Kidney (tissue), 14 donors: ENCODE measurements around the gene SLC12A5. TPM values are rescaled to one million over a fixed set of nuclear protein-coding genes. Genes with fewer than 3 reads are reported as not detected.

Source experiments
- DNase-seq, 5 donors: peaks; one replicate each; pipeline ENCODE4 v3.0.0-alpha.2; 2013 to 2020
- FAIRE-seq: peaks from 2 replicates; lab custom pipeline; 2012; peaks lifted over from hg19 to GRCh38; lab: Jason Lieb, UNC
- H3K27ac ChIP-seq, 2 donors: one replicate each; pipeline ENCODE4 v1.7.0; 2013; ENCODE audit warnings: low read depth in 2 of 2, low read length in 2 of 2, inconsistent platforms in 1 of 2
- H3K27me3 ChIP-seq: one replicate; pipeline ENCODE4 v1.7.1; 2013; ENCODE audit warnings: low read length, inconsistent platforms; ENCODE audit not compliant: control insufficient read depth, insufficient read depth
- H3K36me3 ChIP-seq, 3 donors: one replicate each; pipeline versions ENCODE4 v1.7.0 to v1.7.1; 2013; ENCODE audit warnings: low read length in 3 of 3, control low read depth in 1 of 3, inconsistent platforms in 1 of 3; ENCODE audit not compliant: insufficient read depth in 3 of 3, control insufficient read depth in 2 of 3
- H3K4me1 ChIP-seq, 3 donors: one replicate each; pipeline versions ENCODE4 v1.7.0 to v1.7.1; 2013; ENCODE audit warnings: low read length in 3 of 3, inconsistent platforms in 1 of 3, low read depth in 1 of 3; ENCODE audit not compliant: control insufficient read depth in 2 of 3, insufficient read depth in 2 of 3
- H3K4me3 ChIP-seq, 3 donors: one replicate each; pipeline versions ENCODE4 v1.7.0 to v1.8.1; 2013; ENCODE audit warnings: low read length in 3 of 3, control low read depth in 1 of 3, inconsistent platforms in 1 of 3
- H3K9ac ChIP-seq, 3 donors: one replicate each; pipeline versions ENCODE4 v1.7.0 to v1.7.1; 2013; ENCODE audit warnings: low read length in 3 of 3, control low read depth in 1 of 3, inconsistent platforms in 1 of 3
- H3K9me3 ChIP-seq, 3 donors: one replicate each; pipeline versions ENCODE4 v1.7.0 to v1.7.1; 2013; ENCODE audit warnings: low read length in 3 of 3, control low read depth in 1 of 3, inconsistent platforms in 1 of 3; ENCODE audit not compliant: control insufficient read depth in 2 of 3, insufficient read depth in 1 of 3
- intact Hi-C: fragments of 100-400 bp; cut with DNase I; formaldehyde crosslinking; loops from one replicate; pipeline ENCODE4 v1.11.1; 2022
- polyA plus RNA-seq: library from polyadenylated mRNA; stranded (reverse); fragments of 350-450 nt; fragmentation: Illumina TruSeq; extraction: RNeasy Lipid Tissue Mini Kit (QIAGEN cat#74804); gene quantifications from one replicate; pipeline ENCODE4 v1.2.3, GENCODE V29; 2014; ENCODE audit warnings: low read depth, low replicate concordance; ENCODE audit not compliant: insufficient read depth
- total RNA-seq: library from RNA; stranded (reverse); fragmentation: NEBNext Ultra II Directional; extraction: Animal tissue kit (Norgen Biotek cat#: 25700); gene quantifications from one replicate; pipeline ENCODE4 v1.2.1, GENCODE V29; 2021
- TF ChIP-seq, protein P1 (sequence below): IDR thresholded peaks from 3 replicates; pipeline ENCODE4 v1.5.1; 2012; ENCODE audit warnings: mild to moderate bottlenecking, moderate library complexity, borderline replicate concordance; ENCODE audit not compliant: insufficient read depth; ENCODE audit errors: extremely low read depth
- donor health status: control.
- donor health status: control.
- donor health status: control.
- donor health status: control.
- donor health status: control.
- donor health status: DM: yes; HTN: yes; CAD: no.
- donor health status: Normal renal cell carcinoma (clear cell type).

The SLC12A5 gene
- total and polyA plus RNA-seq, 2 donors from 2014 or later = 2.0 to 2.5 TPM

DNA sequence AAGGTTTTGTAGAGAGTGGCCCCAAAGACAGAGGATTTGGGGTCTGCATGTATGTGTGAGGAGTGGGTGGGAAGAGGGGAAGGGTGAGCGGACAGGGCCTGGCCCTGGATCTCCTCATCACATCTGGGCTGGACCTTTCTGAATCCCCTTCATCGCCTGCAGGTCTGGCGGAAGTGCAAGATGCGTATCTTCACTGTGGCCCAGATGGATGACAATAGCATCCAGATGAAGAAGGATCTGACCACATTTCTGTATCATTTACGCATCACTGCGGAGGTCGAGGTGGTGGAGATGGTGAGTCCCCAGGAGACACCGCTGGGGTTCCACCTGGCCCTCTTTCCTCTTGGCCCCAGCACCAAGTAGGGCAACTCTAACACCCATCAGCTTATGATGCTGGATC, 24.4 kb downstream of the SLC12A5 start:
- no peak for DNase-seq
- Histone ChIP-seq H3K27me3 (peaks cover 3% of the 10 kb centered on the region), H3K9me3 (no peaks in the 10 kb centered on the region), H3K9ac (no peak overlapping the region), H3K27ac (no peak overlapping the region), H3K36me3 (no peaks in the 10 kb centered on the region), H3K4me3 (no peak overlapping the region), H3K4me1 (peaks cover 0 to 5% (median 0%) of the 10 kb centered on the region in 3 donors)
- TF ChIP-seq, protein P1, sequence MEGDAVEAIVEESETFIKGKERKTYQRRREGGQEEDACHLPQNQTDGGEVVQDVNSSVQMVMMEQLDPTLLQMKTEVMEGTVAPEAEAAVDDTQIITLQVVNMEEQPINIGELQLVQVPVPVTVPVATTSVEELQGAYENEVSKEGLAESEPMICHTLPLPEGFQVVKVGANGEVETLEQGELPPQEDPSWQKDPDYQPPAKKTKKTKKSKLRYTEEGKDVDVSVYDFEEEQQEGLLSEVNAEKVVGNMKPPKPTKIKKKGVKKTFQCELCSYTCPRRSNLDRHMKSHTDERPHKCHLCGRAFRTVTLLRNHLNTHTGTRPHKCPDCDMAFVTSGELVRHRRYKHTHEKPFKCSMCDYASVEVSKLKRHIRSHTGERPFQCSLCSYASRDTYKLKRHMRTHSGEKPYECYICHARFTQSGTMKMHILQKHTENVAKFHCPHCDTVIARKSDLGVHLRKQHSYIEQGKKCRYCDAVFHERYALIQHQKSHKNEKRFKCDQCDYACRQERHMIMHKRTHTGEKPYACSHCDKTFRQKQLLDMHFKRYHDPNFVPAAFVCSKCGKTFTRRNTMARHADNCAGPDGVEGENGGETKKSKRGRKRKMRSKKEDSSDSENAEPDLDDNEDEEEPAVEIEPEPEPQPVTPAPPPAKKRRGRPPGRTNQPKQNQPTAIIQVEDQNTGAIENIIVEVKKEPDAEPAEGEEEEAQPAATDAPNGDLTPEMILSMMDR = no peak
- intact Hi-C loops = no loop called here
- FAIRE-seq = no peak

DNA sequence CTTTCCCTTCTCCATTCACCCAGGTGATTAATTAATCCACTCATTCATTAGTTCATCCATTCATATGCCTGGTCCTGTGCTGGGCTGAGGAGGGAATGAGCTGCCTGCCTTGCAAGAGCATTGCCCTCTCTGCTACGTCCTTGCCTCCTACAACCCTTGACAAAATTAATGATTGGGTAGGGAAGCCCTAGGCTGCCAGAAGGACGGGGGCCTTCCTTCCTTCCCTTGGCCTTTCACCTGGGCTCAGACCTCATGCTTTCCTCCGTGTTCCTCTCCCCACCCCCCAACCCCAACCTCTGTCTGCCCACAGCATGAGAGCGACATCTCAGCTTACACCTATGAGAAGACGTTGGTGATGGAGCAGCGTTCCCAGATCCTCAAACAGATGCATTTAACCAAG, 25.6 kb downstream of the SLC12A5 start:
- no peaks in the 10 kb centered on the region for H3K9me3 ChIP-seq
- no peak for DNase-seq
- H3K9ac ChIP-seq = no peak overlapping the region
- no peaks in the 10 kb centered on the region for H3K36me3 ChIP-seq
- H3K27me3 ChIP-seq = peaks cover 3% of the 10 kb centered on the region
- intact Hi-C loops = no loop called here
- no peak overlapping the region for H3K4me3 ChIP-seq
- TF ChIP-seq, protein P1 = no peak
- no peak for FAIRE-seq
- no peak overlapping the region for H3K27ac ChIP-seq
- peaks cover 0 to 5% (median 0%) of the 10 kb centered on the region in 3 donors for H3K4me1 ChIP-seq

GRCh38 chr20:46055269-46055668, 26.3 kb downstream of the SLC12A5 start:
- H3K27ac ChIP-seq = no peak overlapping the region
- intact Hi-C loops = no loop called here

More at GRCh38 chr20:46055269-46055668, 26.3 kb downstream of the SLC12A5 start:
- no peak for FAIRE-seq
- H3K9ac ChIP-seq = no peak overlapping the region
- no peak for DNase-seq
- TF ChIP-seq, protein P1 = no peak
- H3K4me3 ChIP-seq = no peak overlapping the region
- H3K4me1 ChIP-seq = peaks cover 0 to 5% (median 0%) of the 10 kb centered on the region in 3 donors
- no peaks in the 10 kb centered on the region for H3K36me3 ChIP-seq
- H3K9me3 ChIP-seq = no peaks in the 10 kb centered on the region
- H3K27me3 ChIP-seq = peaks cover 3% of the 10 kb centered on the region
